ENCODE measurements around the gene BMPR1B.

GRCh38 chr4:94721310-94721709 lies 36.4 kb upstream of the BMPR1B start:
- TF ChIP-seq CTCF (conservative IDR thresholded peaks at IDR 0.05; ENCODE audit: low read depth, low read length) (no peak), EZH2 (IDR thresholded peaks at IDR 0.05; ENCODE audit: low read length, unreplicated experiment) (no peak)

Measured in PC-3 (cell line).